Measurements from ENCODE around the gene PRB3. TPM values are rescaled to one million over a fixed set of nuclear protein-coding genes. Genes with fewer than 3 reads are reported as not detected.

PRB3 gene
- total RNA-seq: not detected

GRCh38 chr12:11269607-11270006 lies at the start of gene PRB3:
TSS of gene PRB3 (minus strand) at chr12:11269707. CDS start at chr12:11269669, 38 bp downstream.

GRCh38 chr12:11310336-11310735 lies 40.8 kb upstream of the PRB3 start, which contains the start of gene PRB4:
TSS of gene PRB4 (minus strand) at chr12:11310436. CDS start at chr12:11310398, 38 bp downstream.

Other genes with a start within 250 kb of the PRB3 start
- 42.2 TPM for gene TAS2R19, start 247.1 kb downstream of the PRB3 start, total RNA-seq
- gene TAS2R31, start 238.3 kb downstream of the PRB3 start, total RNA-seq: 30.5 TPM
- gene TAS2R46, start 207.4 kb downstream of the PRB3 start, total RNA-seq: 15.8 TPM
- 27.2 TPM for gene TAS2R43, start 177.4 kb downstream of the PRB3 start, total RNA-seq
- 37.2 TPM for gene TAS2R30, start 135.1 kb downstream of the PRB3 start, total RNA-seq
- 11.3 TPM for gene SMIM10L1, start 98.5 kb downstream of the PRB3 start, total RNA-seq
- not detected for gene TAS2R42, start 82.8 kb downstream of the PRB3 start, total RNA-seq
- gene PRB4, start 40.7 kb upstream of the PRB3 start, total RNA-seq: not detected
- not detected for gene PRB2, start 125.9 kb upstream of the PRB3 start, total RNA-seq